ENCODE measurements around the gene ANO3. TPM values are rescaled to one million over a fixed set of nuclear protein-coding genes. Genes with fewer than 3 reads are reported as not detected.
A peak's percentile ranks its signal among the peaks of the same experiment; 100 is the strongest.
"Not testable (repeated sequence)": the region's sequence is repeated elsewhere in the genome, so short reads cannot be mapped to it uniquely, and the experiment has no call there.

The ANO3 gene
- 1 to 10 TPM; 2.6 to 3.8 (median 3.4) TPM for polyA plus RNA-seq (ENCODE audit: insufficient read length in 4 of 4)

DNA sequence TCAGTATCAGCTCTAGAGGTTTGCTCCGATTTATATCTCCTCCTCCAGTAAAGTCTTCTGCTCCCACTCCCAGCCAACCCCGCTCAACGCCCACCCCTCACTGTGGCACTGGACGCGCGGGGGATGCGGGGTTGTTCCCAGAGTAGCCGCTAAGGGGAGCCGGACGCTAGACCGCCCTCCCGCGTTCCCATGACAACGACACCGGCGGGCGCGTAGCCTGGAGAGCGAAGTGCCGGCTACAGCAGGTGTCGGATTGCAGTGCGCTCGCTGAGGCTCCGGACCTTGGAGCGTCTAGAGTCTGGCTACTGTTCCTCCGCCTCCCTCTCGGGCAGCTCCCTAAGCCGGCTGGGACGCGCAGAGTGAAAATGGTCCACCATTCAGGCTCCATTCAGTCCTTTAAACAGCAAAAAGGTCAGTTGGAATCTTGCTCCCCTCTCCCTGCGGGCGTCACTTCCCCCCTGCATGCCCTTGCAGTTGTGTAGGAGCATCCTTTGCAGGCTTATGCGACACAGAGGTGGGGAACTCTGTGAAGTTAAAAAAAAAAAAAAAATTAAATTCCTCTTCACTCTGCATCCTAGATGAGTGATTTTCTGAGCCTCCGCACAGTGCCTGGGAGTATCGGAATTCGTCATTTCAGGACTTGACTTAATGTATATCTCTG lies at the start of gene ANO3:
TSS of gene ANO3 (plus strand) at position 220 of the 661 bp plus-strand sequence. CDS start at position 366, 146 bp downstream.
- DNase-seq (ENCODE audit: low read depth in 4 of 4, low spot score in 2 of 4), result peak; percentile 48 to 85 (median 70)

DNA sequence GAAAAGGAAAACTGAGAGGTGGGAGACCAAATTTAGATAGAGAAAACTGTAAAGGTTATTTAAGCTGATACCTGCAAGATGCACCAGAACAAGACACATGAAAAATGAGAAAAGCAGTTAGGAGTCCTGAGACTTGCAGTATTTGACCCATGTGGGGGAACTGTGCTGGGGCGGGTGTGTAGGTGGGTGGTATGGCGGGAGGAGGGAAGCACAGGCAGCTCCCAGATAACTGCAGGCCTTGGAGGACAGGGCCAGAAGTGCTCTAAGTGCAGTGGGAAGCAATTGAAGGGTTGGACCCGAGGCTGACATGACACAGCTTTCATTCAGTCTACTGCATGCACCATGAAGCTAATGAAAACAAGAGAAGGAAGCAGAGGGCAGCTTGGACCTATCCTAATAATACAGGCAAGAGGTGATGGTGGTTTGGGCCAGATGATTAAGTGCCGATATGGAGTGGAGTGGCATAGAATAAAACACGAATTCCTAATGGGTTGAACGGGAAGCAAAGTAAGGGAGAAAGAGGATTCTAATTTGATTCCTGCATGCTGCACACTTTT lies 48.0 kb upstream of the ANO3 start:
- no peak for DNase-seq (ENCODE audit: low read depth in 4 of 4, low spot score in 2 of 4)

GRCh38 chr11:26285608-26286007 lies 46.3 kb upstream of the ANO3 start:
- no peak for DNase-seq (ENCODE audit: low read depth in 4 of 4, low spot score in 2 of 4)

DNA sequence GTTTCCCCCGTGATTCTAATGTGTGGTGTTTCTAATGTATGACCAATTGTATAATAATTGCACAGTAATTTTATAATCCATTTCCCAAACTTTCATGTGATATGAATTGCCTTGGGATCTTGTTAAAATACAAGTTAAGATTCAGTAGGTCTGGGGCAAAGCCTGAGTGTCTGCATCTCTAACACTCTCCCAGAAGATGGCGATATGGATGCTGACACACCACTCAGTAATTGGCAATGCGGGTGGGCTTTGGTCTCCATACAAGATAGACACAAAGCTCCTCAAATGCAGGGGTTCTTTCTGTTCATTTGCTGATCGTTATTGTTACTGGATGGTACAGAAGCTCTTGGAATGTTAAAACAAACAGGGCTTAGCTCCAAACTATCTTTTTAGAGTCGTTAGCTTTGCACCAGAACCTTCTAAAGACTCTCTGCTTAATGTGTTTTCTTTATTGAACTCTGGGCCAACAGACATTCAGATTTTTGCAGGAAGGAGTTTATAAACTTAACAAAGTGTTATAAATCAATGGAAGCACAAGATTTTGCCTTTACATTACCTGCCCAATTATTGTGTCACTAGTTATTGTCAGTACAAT lies 45.4 kb upstream of the ANO3 start:
- DNase-seq (ENCODE audit: low read depth in 4 of 4, low spot score in 2 of 4), result no peak

DNA sequence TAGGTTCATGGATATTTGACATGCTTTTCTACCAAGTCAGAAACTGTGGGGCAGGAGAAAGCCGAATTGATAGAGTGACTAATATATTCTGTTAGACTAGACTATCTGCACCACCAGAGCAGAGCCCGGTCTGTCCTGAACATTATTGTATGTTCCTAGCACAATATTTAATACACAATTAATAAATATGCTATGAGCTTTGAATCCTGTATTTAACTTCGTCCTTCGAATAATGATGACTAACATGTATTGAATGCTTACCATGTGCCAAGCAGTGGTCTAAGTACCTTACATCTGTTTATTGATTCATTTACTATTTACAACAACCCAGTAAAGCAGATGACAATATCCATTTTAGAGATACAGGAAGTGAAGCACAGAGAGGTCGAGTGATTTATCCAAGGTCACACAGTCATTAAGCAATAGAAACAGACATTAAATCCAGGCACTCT lies 44.8 kb upstream of the ANO3 start:
- no peak for DNase-seq (ENCODE audit: low read depth in 4 of 4, low spot score in 2 of 4)

DNA sequence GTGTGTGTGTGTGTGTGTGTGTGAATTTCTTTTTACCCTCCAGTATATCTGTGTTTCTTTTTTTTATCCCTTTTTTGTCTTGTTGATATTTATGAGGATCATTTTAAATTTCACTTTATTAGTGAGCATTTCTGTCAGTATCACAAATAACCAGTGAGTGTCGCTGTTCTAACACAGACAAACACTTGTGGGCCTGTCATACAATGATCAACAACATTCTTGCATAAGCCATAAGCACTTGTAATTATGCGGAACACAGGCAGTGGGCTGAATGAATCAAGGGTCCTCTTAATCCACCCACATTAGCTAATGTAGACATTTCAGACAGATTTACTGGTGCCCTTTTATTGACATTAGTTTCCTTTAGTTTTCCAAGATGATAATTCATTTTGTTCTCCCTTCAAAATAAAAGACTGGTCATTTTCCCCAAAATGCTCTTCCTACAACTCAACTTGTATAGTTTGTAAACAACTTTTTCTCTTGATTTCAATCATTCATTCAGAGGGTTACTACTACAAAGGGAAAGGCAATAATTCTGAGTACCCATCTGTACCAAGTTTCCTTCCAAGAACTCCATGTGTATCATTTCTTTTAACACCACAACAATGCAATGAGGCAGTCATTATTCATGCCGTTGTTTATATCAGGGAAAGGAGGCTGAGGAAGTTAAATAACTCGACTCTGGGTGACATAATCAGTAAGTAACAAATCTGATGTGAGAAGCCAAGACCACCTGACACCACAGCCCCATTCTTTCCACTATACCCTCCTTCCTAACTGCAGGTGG lies 34.5 kb upstream of the ANO3 start:
- peak in 2 of 4 donors; percentile 31 to 40 for DNase-seq (ENCODE audit: low read depth in 4 of 4, low spot score in 2 of 4)

DNA sequence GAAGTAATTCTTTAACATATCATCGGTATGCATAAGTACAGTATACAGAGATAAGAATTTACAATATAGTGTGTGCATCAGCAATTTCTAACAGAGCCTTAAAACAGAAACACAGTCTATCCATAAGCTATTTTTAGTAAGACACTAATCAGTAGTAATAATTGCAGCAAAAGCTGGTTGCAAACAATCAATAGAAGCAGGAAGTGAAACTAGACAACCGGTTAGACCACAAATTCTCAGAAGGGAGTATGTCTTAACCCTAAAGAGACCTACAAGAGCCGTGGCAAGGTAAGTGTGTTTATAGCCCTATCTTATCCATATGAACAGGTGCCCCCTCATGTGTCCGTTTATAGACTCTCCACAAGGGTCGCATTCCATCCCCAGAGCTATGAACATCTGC lies 15.6 kb upstream of the ANO3 start:
- not testable (repeated sequence) for DNase-seq (ENCODE audit: low read depth in 4 of 4, low spot score in 2 of 4)

GRCh38 chr11:26319906-26320305 lies 12.0 kb upstream of the ANO3 start:
- DNase-seq (ENCODE audit: low read depth in 4 of 4, low spot score in 2 of 4), result no peak

DNA sequence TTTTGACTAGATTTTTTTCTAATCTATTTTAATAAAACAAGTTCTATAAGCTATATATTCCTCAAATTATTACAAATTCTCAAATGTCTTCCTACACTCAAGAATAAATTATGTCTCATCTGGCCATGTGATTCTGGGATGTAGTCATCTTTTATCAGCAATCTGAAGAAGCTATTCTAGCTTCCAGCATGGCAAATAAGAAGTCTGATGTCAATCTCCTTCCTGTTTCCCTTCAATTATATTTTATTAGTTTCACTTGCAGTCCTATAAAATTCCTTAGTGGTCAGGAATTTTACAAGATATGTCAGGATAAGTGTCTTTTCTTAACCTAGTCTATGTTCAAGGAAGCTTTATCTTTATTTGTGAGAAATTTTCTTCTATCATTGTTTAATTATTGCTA lies 10.4 kb upstream of the ANO3 start:
- DNase-seq (ENCODE audit: low read depth in 4 of 4, low spot score in 2 of 4), result no peak

- no peak for DNase-seq (ENCODE audit: low read depth in 4 of 4, low spot score in 2 of 4)
Measured at GRCh38 chr11:26322335-26323067, 9.4 kb upstream of the ANO3 start.

- no peak for DNase-seq (ENCODE audit: low read depth in 4 of 4, low spot score in 2 of 4)
Measured at GRCh38 chr11:26323837-26324236, 8.1 kb upstream of the ANO3 start.

GRCh38 chr11:26324270-26324669 lies 7.7 kb upstream of the ANO3 start:
- DNase-seq (ENCODE audit: low read depth in 4 of 4, low spot score in 2 of 4), result no peak

GRCh38 chr11:26326793-26327400 lies 5.0 kb upstream of the ANO3 start:
- DNase-seq (ENCODE audit: low read depth in 4 of 4, low spot score in 2 of 4), result no peak

DNA sequence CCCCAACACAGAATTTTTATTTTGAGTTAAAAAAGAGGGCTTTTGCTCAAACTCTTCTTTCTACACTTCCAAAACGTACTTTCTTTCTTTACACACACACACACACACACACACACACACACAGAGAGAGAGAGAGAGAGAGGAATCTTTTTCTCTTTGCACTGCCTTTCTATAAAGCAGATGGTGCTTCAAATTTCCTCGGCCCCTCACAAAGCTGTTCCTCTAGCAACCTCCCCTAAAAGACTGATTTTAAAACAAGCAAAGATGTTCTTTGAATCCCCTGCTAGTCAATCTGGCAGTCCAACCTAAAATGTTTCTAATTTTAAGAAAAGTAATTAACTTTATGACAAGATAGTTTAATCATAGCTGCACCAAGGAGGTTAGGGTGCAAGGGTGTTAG lies 2.7 kb upstream of the ANO3 start:
- DNase-seq (ENCODE audit: low read depth in 4 of 4, low spot score in 2 of 4), result no peak

DNA sequence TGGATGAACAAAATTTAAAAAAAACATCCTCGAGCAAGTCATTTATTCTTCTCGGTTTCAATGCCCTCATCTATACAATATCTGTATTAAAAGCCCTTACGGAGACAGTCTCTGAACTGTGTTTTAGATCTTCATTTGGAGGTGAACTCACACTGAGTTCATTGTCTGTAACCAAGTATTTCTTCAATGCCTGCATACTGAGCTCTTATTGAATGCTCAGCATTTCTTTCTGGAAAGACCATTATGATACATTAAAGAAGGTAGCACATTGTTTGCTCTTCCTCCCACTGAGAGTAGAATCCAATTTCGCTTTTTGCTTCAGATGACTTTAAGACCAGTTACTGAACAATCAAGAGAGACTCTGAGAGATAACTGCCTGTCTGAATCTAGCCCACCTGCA lies 1.7 kb upstream of the ANO3 start:
- no peak for DNase-seq (ENCODE audit: low read depth in 4 of 4, low spot score in 2 of 4)

- peak in 1 of 4 donors; percentile 8 for DNase-seq (ENCODE audit: low read depth in 4 of 4, low spot score in 2 of 4)
Measured at GRCh38 chr11:26332572-26332915, 614 bp downstream of the ANO3 start.

DNA sequence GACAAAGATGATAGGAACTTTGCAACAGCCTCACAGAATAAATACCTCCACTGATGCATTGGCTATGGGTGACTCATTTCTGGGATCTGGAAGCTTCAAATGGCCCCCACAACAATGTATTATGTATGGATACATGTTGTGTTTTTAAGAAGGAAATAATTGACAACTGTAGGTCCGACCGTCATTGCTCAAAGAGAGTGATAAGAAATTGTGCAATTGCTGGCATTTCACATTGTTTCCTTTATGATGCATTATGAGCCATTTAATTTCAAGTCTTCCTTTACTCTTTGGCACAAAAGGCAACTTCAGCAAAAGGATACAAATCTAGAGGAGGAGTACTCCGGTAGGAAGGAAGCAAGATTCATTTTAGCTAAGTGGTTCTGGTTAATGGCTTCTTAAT lies 2.0 kb downstream of the ANO3 start:
- DNase-seq (ENCODE audit: low read depth in 4 of 4, low spot score in 2 of 4), result no peak

- DNase-seq (ENCODE audit: low read depth in 4 of 4, low spot score in 2 of 4), result no peak
Measured at GRCh38 chr11:26335903-26336302, 4.0 kb downstream of the ANO3 start.

- no peak for DNase-seq (ENCODE audit: low read depth in 4 of 4, low spot score in 2 of 4)
Measured at GRCh38 chr11:26344647-26345046, 12.7 kb downstream of the ANO3 start.

- DNase-seq (ENCODE audit: low read depth in 4 of 4, low spot score in 2 of 4), result no peak
Measured at GRCh38 chr11:26348776-26349175, 16.8 kb downstream of the ANO3 start.
